CD14-positive monocyte (primary cell): ENCODE data around the gene EPHB6. TPM values are rescaled to one million over a fixed set of nuclear protein-coding genes. Genes with fewer than 3 reads are reported as not detected.

Experiments
- DNase-seq, 3 donors: peaks; one replicate each; pipeline ENCODE4 v3.0.0-alpha.2; 2011 to 2022
- H2AFZ ChIP-seq: 2 replicates; pipeline ENCODE4 v1.6.0; 2012; ENCODE audit warnings: mild to moderate bottlenecking, low read depth, low read length, inconsistent platforms; ENCODE audit not compliant: insufficient read depth, poor library complexity, severe bottlenecking
- H3K27ac ChIP-seq, 2 donors: 1 replicate in 1 of 2; 2 replicates in 1 of 2; pipeline ENCODE4 v1.5.1; 2012 to 2013; ENCODE audit warnings: low read length in 2 of 2, control low read depth in 1 of 2, inconsistent platforms in 1 of 2, low read depth in 1 of 2, mild to moderate bottlenecking in 1 of 2
- H3K27me3 ChIP-seq, 2 donors: one replicate each; pipeline versions ENCODE4 v1.6.0 to v1.6.1; 2011 to 2013; ENCODE audit warnings: low read length in 2 of 2; ENCODE audit not compliant: control insufficient read depth in 2 of 2, insufficient read depth in 2 of 2
- H3K36me3 ChIP-seq, 2 donors: replicated peaks in 1 of 2; 1 replicate in 1 of 2; 2 replicates in 1 of 2; pipeline versions ENCODE4 v1.5.1 to v1.6.1; 2012 to 2013; ENCODE audit warnings: low read length in 2 of 2, control low read depth in 1 of 2, inconsistent platforms in 1 of 2, mild to moderate bottlenecking in 1 of 2; ENCODE audit not compliant: insufficient read depth in 2 of 2, control insufficient read depth in 1 of 2
- H3K4me1 ChIP-seq, 2 donors: 1 replicate in 1 of 2; 2 replicates in 1 of 2; pipeline versions ENCODE4 v1.5.1 to v1.6.1; 2012 to 2013; ENCODE audit warnings: low read length in 2 of 2, control low read depth in 1 of 2, inconsistent platforms in 1 of 2, mild to moderate bottlenecking in 1 of 2, moderate library complexity in 1 of 2; ENCODE audit not compliant: insufficient read depth in 2 of 2, control insufficient read depth in 1 of 2
- H3K4me2 ChIP-seq: replicated peaks from 2 replicates; pipeline ENCODE3; 2012; ENCODE audit warnings: low read length, moderate library complexity, mild to moderate bottlenecking; ENCODE audit not compliant: poor library complexity, severe bottlenecking; ENCODE audit errors: extremely low read depth
- H3K4me3 ChIP-seq, 3 experiments: fragments of 200-600 bp in 1 of 3; sonication (generic) in 1 of 3; replicated peaks in 1 of 3; 1 replicate in 2 of 3; 2 replicates in 1 of 3; pipeline ENCODE4 v1.5.1; 2011 to 2013; ENCODE audit warnings: low read length in 3 of 3, mild to moderate bottlenecking in 3 of 3, control low read depth in 2 of 3, low read depth in 2 of 3, inconsistent platforms in 1 of 3, moderate library complexity in 1 of 3
- H3K79me2 ChIP-seq: 2 replicates; pipeline ENCODE4 v1.6.0; 2012; ENCODE audit warnings: mild to moderate bottlenecking, control low read depth, inconsistent platforms, low read length, moderate library complexity; ENCODE audit not compliant: insufficient read depth
- H3K9ac ChIP-seq: 2 replicates; pipeline ENCODE4 v1.6.0; 2017; ENCODE audit warnings: low read length, mild to moderate bottlenecking; ENCODE audit not compliant: insufficient read depth, poor library complexity, severe bottlenecking
- H3K9me3 ChIP-seq, 2 donors: replicated peaks in 1 of 2; 1 replicate in 1 of 2; 2 replicates in 1 of 2; pipeline versions ENCODE4 v1.5.1 to v1.6.1; 2012 to 2013; ENCODE audit warnings: low read length in 2 of 2, control low read depth in 1 of 2; ENCODE audit not compliant: control insufficient read depth in 1 of 2, insufficient read depth in 1 of 2
- H4K20me1 ChIP-seq: 2 replicates; pipeline ENCODE4 v1.6.0; 2012; ENCODE audit warnings: mild to moderate bottlenecking, low read length, control low read depth, moderate library complexity; ENCODE audit not compliant: insufficient read depth
- H3K27ac Mint-ChIP-seq, 7 donors: one replicate each; pipeline ENCODE4 v1.8.0; 2020; ENCODE audit warnings: mild to moderate bottlenecking in 7 of 7, mixed read lengths in 7 of 7, moderate library complexity in 6 of 7, inconsistent platforms in 2 of 7
- H3K27me3 Mint-ChIP-seq, 3 donors: one replicate each; pipeline ENCODE4 v1.8.0; 2021 to 2022; ENCODE audit warnings: low read depth in 3 of 3, mild to moderate bottlenecking in 3 of 3, mixed read lengths in 3 of 3, moderate library complexity in 3 of 3, inconsistent platforms in 1 of 3
- H3K36me3 Mint-ChIP-seq, 2 donors: one replicate each; pipeline ENCODE4 v1.8.0; 2020; ENCODE audit warnings: mixed read lengths in 2 of 2, inconsistent platforms in 1 of 2, mild to moderate bottlenecking in 1 of 2
- H3K4me1 Mint-ChIP-seq: one replicate; pipeline ENCODE4 v1.8.0; 2020; ENCODE audit warnings: mild to moderate bottlenecking, mixed read lengths
- H3K4me3 Mint-ChIP-seq, 2 donors: one replicate each; pipeline ENCODE4 v1.8.0; 2020; ENCODE audit warnings: mild to moderate bottlenecking in 2 of 2, mixed read lengths in 2 of 2, moderate library complexity in 1 of 2
- H3K9me3 Mint-ChIP-seq, 7 donors: one replicate each; pipeline ENCODE4 v1.8.0; 2020 to 2022; ENCODE audit warnings: mixed read lengths in 7 of 7, mild to moderate bottlenecking in 6 of 7, moderate library complexity in 6 of 7, inconsistent platforms in 2 of 7
- WGBS: methylation state at CpG from one replicate; pipeline ENCODE4 v1.1.5; 2013; ENCODE audit warnings: missing lambda C conversion rate; ENCODE audit not compliant: insufficient coverage; 5-methylcytosine and 5-hydroxymethylcytosine counted together
- intact Hi-C, 2 donors: fragments of 100-400 bp; cut with micrococcal nuclease; formaldehyde crosslinking; loops; one replicate each; pipeline versions ENCODE4 v1.15.0 to v1.15.1; 2023
- polyA plus RNA-seq, 3 donors: library from polyadenylated mRNA; depleted of rRNA in 1 of 3; unstranded in 2 of 3; stranded (reverse) in 1 of 3; fragments of 300-500 nt in 2 of 3; fragments of >200 nt in 1 of 3; fragmentation: Illumina TruSeq in 2 of 3; gene quantifications; 1 replicate in 2 of 3; 2 replicates in 1 of 3; pipeline ENCODE4 v1.2.3, GENCODE V29; 2012 to 2021
- TF ChIP-seq, protein P1 (sequence below): fragments of 200-600 bp; IDR thresholded peaks from one replicate; pipeline ENCODE4 v1.8.0; 2022; ENCODE audit warnings: antibody characterized with exemption, mild to moderate bottlenecking

The EPHB6 gene
- polyA plus RNA-seq, 3 donors = 7.9 to 18.2 (median 9.3) TPM

DNA sequence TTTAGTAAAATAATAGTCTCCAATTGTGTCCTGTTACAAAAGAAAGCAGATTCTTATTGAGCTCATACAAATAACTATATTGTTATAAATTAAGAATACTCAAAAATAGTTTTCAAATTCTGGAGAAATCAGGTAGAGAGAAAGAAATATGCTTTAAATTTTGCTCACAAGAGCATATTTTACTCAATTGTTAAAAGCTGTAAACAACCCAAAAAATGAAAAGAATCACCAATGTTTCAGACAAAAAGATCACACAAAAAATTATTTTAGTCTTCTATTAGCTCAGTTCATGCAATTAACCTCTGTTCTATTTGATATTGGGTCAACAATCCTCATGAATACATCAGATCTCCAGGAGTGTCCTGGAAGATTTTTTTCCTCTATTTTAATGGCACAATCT is 49.3 kb downstream of the EPHB6 start:
- Histone ChIP-seq H4K20me1 (no peaks in the 10 kb centered on the region), H3K36me3 (no peaks in the 10 kb centered on the region), H3K4me3 (no peak overlapping the region), H3K9me3 (peaks cover 4 to 8% of the 10 kb centered on the region in 2 donors), H3K4me2 (no peak overlapping the region), H3K4me1 (peaks cover 7 to 9% of the 10 kb centered on the region in 2 donors), H3K27me3 (no peaks in the 10 kb centered on the region), H3K79me2 (no peaks in the 10 kb centered on the region), H3K9ac (no peak overlapping the region), H2AFZ (no peak overlapping the region), H3K27ac (no peak overlapping the region)
- Mint-ChIP-seq H3K27ac (no peak overlapping the region), H3K9me3 (peaks cover 2 to 10% (median 6%) of the 10 kb centered on the region in 7 donors), H3K4me3 (no peak overlapping the region), H3K36me3 (no peaks in the 10 kb centered on the region), H3K4me1 (peaks cover 8% of the 10 kb centered on the region), H3K27me3 (peaks cover 1 to 5% (median 3%) of the 10 kb centered on the region in 3 donors)
- intact Hi-C loops = no loop called here
- TF ChIP-seq, protein P1, sequence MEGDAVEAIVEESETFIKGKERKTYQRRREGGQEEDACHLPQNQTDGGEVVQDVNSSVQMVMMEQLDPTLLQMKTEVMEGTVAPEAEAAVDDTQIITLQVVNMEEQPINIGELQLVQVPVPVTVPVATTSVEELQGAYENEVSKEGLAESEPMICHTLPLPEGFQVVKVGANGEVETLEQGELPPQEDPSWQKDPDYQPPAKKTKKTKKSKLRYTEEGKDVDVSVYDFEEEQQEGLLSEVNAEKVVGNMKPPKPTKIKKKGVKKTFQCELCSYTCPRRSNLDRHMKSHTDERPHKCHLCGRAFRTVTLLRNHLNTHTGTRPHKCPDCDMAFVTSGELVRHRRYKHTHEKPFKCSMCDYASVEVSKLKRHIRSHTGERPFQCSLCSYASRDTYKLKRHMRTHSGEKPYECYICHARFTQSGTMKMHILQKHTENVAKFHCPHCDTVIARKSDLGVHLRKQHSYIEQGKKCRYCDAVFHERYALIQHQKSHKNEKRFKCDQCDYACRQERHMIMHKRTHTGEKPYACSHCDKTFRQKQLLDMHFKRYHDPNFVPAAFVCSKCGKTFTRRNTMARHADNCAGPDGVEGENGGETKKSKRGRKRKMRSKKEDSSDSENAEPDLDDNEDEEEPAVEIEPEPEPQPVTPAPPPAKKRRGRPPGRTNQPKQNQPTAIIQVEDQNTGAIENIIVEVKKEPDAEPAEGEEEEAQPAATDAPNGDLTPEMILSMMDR = no peak
- DNase-seq = no peak

DNA sequence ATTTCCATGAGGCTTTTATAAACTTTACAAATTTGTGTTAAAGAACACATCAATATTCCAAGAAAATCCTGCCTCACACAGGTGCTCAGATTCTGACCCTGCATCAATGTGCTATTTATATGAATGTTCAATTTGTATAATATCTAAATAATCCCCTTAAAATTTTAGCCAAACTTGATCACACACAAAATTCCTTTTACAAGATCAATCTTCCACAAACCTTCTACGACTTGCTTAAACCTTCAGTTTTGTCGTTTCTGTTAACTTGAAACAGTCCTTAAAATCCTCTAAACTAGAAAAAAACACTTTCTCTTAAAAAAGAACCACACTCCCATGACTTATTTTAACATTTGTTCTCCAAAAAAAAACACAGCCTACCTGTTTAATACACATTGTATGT is 50.9 kb downstream of the EPHB6 start:
- intact Hi-C loops = no loop called here

More for the DNA sequence above, 50.9 kb downstream of the EPHB6 start:
- no peak overlapping the region for H3K27ac ChIP-seq
- TF ChIP-seq, protein P1 = no peak
- Mint-ChIP-seq H3K9me3 (peaks cover 2 to 10% (median 6%) of the 10 kb centered on the region in 7 donors), H3K4me1 (peaks cover 24% of the 10 kb centered on the region), H3K27me3 (peaks cover 1 to 2% (median 1%) of the 10 kb centered on the region in 3 donors), H3K4me3 (no peak overlapping the region), H3K36me3 (no peaks in the 10 kb centered on the region), H3K27ac (no peak overlapping the region)
- H3K27me3 ChIP-seq = no peaks in the 10 kb centered on the region
- H3K9ac ChIP-seq = no peak overlapping the region
- peaks cover 24 to 25% of the 10 kb centered on the region in 2 donors for H3K4me1 ChIP-seq
- H3K36me3 ChIP-seq = no peaks in the 10 kb centered on the region
- no peaks in the 10 kb centered on the region for H3K79me2 ChIP-seq
- no peaks in the 10 kb centered on the region for H4K20me1 ChIP-seq
- H3K4me2 ChIP-seq = no peak overlapping the region
- no peak for DNase-seq
- WGBS = 89% methylated on average over 2 of the region's 2 CpGs
- H3K9me3 ChIP-seq = peaks cover 4 to 8% of the 10 kb centered on the region in 2 donors
- no peak overlapping the region for H2AFZ ChIP-seq
- no peak overlapping the region for H3K4me3 ChIP-seq
